NCI-H187 (cell line): ENCODE data around the gene WWP2.
"Not testable (repeated sequence)": the region's sequence is repeated elsewhere in the genome, so short reads cannot be mapped to it uniquely, and the experiment has no call there.

ENCODE experiments used
- DNase-seq, 2 experiments: peaks; one replicate each; lab custom pipeline; 2025; lab: John Stamatoyannopoulos, UW

WWP2 gene

DNA sequence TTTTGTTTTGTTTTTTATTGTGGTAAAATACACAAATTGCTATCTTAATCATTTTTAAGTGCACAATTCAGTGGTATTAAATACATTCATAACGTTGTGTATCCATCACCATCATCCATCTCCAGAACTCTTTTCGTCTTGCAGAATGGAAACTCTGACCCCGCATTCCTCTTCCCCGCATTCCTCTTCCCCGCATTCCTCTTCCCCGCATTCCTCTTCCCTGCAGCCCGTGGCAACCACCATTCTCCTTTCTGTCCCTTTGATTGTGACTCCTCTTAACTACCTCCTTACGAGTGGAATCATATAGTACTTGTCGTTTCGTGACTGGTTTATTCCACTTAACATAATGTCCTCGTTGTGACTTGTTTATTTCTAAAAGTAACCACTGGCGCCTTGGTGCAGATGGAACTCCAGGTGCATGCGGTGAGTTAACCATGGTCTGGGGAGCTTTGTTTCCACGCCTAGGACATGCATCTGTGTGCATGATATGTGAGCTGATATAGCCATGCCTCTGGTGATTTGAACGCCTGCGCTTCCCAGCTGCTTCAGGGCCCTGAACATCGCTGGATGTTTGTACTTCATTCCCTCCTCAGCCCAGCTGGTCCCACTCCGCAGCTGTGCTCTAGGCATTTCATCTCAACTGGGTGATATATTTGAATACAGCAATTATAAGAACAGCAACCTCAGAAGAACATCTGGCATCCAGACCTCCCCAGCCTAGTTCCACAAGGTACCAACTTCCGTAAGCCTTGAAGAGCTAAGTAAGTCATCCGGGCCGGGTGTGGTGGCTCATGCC, 181.3 kb downstream of the WWP2 start:
- DNase-seq: not testable (repeated sequence)

DNA sequence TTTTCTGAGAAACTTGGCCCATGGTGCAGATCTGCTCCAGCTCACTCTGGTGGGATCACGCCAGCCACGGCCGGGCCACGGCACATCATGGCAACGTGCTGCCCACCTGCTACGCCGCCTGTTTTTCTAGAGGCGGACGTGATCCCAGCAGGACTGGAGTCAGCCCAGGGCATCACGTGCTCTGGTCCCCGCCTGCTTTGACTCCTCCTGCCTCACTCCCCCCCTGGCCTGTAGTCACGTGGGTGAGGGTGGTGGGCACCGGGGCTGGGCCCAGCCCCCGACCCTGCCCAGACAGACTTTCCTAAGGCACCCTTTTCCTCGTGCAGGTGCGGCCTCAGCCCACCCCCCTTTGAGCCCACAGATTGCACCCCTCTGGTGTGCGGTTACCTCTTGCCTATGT, 188.3 kb downstream of the WWP2 start:
- DNase-seq: not testable (repeated sequence)

DNA sequence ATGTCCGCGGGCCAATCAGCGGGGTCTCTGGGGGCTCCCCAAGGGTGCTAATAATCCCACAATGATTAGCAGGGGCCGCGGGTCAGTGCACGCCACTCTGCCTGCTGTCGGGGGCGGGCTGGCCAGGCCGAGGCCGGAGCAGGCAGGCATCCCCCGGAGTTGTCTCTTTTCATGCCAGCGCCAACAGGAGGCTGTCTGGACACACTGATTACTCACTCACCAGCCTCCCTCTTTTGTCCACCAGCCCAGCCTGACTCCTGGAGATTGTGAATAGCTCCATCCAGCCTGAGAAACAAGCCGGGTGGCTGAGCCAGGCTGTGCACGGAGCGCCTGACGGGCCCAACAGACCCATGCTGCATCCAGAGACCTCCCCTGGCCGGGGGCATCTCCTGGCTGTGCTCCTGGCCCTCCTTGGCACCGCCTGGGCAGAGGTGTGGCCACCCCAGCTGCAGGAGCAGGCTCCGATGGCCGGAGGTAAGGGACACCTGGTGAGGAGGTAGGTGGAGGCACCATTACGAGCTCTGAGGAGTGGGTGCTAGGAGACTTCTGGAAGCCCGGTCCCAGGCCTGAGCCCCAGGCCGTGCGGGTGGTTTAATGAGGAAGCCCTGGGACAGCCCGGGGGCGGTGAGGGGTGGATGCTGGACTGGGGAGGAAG, 189.0 kb downstream of the WWP2 start, which contains the start of gene CLEC18A:
Gene CLEC18A, plus strand, starts transcription at position 318 of the 655 bp plus-strand sequence. Its CDS starts 33 bp downstream, at position 351.
- DNase-seq: not testable (repeated sequence)

DNA sequence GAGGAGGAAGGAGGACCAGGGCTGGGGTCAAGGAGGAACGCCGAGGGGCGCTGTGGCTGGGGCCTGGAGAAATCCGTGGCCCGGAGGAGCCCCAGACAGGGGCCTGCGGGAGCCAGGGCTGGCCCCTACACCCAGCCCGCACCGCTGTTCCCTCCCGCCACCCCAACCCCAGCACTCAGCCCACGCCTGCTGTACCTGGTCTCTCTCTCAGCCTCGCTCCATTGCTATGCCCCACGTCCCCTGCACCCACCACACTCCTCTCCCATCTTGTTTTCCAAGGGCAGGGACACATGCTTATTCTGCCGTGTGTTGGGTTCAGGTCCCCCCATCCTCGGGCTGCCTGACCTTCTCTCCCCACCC, 189.5 kb downstream of the WWP2 start:
- DNase-seq: not testable (repeated sequence)

DNA sequence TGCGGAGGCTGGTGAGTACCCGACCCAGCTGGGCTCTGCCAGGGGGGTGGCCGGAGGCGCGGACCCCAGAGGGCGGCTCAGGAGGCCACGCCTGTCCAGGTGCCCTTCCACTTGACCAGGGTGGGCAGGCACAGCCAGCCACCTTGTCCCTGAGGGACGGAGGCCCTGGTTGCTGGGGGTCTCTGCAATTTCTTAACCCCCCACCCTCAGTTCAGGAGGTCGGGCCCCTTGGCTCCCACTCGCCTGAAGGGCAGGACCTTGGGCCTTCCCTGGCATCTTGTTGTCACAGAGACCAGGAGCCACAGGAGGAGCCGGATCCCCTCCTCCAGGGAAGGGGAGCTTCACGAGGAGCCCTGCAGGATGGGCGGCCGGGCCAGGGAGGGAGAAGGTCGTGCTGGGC, 190.0 kb downstream of the WWP2 start:
- not testable (repeated sequence) for DNase-seq

DNA sequence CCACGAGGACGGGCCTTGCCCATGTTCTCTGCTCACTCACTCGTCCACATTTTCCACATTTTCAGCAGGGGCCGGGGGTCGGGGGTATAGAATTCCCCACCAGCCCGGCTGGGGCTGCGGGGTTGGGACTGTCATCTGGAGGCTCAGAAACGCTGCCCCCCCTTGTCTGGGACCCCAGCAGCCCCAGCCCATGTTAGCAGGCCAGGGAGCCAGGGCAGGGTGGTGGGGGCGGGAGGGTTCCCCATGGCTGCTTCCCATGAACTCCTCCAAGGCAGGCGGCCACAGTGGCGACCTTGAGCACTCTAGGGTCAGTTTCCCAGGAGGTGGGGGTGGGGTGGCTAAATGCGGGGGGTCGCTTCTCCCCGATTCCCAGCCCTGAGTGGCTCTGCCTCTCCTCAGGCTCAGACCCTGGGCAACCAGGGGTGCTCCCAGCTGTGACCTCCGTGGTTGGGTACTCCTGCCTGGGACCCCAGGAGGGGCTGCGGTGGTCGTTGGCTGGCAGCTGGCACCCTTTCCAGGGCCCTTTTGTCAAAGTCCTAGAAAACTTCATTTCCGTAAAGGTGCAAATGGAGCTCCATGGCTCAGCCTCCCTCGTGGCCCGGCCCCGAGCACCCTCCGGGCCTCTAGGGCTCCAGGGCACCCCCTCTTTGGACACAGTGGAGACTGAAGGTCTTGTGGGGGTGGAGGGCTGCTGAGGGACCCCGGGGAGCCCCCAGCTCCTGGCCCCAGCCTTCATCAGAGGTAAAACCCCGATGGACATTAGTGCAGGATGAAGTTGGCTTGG, 190.6 kb downstream of the WWP2 start:
- DNase-seq: not testable (repeated sequence)

DNA sequence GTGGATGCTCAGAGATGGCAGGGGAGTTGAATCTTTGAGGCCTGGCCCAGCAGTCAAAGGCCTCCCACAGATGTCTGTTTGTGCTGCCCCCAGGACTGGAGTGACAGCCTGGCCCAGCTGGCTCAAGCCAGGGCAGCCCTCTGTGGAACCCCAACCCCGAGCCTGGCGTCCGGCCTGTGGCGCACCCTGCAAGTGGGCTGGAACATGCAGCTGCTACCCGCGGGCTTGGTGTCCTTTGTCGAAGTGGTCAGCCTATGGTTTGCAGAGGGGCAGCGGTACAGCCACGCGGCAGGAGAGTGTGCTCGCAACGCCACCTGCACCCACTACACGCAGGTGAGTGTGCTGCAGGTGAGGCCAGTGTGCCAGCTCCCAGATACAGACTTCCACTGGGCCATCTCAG, 192.1 kb downstream of the WWP2 start:
- DNase-seq: not testable (repeated sequence)

DNA sequence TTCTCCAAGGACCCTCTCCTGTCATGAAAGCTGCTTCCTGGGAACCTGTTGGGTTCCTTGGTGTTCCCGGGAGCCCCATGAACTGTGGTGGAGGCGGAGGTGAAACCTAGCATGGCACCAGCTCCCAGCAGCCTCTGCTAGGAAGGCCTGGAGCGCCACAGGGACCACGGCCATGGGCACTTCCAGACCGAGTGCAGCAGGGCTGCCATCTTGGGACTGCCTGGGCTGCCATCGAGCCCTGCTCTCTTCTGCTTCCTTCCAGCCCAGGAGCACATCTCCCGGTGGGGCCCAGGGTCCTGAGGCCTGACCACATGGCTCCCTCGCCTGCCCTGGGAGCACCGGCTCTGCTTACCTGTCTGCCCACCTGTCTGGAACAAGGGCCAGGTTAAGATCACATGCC, 201.2 kb downstream of the WWP2 start:
- DNase-seq: not testable (repeated sequence)

DNA sequence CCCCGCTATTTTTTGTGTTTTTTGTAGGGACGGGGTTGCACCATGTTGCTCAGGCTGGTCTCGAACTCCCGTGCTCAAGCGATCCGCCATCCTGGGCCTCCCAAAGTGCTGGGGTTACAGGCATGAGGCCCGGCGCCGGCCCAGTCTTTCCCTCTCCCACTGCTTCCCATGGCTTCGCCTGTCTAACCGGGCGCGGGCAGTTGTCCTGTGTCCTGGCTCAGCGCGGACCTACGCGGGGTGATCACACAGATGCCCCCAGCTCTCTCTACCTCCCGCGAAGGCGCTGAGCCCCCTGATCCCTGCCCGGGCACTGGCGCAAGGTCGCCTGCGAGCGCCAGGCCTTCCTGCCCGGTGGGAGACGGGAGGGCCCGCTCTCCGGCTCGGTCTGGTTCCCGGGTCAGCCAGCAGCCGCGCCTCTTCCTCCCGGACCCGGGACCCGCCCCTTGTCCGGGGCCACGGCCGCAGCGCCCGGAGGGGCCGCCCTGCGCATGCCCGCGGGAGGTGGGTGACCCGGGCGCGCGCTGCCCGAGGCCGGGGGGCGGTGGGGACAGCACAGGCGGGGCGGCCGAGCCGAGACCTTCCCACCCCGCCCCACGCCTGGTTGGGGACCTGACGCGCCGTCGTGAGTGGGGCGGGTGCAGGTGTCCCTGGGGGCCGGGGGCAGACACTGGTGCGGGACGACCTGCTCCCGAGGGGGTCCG, 203.0 kb downstream of the WWP2 start:
- not testable (repeated sequence) for DNase-seq

DNA sequence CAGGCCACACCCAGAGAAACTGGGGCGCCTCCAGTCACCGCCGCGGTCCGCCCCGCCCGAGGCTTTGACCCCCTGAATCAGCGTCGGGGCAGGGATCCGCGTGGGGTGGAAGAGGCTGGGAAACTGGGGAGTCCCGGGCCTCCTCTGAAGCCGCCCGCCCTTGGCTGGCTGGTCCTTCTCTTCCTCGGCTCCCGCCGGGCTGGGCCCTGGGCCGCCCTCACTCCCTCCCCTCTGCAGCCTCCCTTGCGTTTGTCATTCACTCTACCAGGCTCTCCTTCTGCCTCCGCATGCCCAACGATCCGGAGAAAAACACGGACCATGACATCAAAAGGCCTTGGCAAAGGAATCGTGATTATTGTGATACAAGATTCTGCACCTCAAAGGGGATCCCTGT, 203.5 kb downstream of the WWP2 start:
- DNase-seq: not testable (repeated sequence)

DNA sequence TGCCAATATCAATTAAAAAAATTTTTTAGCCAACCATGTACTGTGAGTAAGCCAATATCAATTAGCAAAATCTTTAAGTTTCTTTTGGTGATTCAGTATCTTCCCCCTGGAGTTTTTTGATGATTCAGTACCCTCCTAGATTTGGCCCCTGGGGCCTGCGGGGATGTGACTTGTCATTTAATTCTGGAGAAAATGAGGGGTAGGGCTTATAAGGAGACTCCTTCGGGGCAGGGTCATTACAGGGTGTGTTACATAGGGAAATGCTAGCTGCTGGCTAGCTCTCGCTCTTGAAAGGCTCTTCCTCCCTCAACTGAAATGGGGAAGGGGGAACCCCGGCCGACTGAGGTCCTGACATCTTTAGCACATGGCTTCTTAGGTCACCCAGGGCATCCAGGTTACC, 205.6 kb downstream of the WWP2 start:
- DNase-seq: not testable (repeated sequence)

DNA sequence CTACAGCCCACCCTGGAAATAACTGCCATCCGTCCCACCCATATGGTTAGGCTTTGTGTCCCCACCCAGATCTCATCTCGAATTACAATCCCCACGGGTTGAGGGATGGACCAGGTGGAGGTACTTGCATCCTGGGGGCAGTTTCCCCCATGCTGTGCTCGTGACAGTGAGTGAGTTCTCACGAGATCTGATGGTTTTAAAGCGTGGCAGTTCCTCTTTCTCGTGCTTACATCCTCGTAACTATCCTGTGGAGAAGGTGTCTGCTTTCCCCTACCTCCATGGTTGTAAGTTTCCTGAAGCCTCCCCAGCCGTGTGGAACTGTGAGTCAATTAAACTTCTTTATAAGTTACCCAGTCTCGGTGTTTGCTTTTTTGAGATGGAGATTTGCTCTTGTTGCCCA, 206.0 kb downstream of the WWP2 start:
- DNase-seq: not testable (repeated sequence)

DNA sequence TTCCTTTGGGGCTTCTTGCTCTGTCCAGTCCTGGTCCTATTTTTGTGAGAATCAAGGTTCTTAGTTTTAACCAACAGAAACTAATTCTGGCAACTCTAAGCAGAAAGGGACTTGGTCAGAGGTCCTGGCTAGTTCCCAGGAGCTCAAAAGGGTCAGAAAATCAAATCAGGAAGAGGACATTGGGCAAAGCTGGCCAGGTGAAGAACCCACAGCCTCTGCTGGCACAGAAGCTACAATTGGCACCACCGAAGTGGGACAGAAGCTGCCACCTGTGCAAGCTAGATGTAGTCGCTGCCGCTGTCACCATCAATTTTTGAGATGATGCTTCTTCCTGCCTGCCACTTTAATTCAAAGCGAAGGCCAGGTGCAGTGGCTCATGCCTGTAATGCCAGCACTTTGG, 207.5 kb downstream of the WWP2 start:
- not testable (repeated sequence) for DNase-seq

DNA sequence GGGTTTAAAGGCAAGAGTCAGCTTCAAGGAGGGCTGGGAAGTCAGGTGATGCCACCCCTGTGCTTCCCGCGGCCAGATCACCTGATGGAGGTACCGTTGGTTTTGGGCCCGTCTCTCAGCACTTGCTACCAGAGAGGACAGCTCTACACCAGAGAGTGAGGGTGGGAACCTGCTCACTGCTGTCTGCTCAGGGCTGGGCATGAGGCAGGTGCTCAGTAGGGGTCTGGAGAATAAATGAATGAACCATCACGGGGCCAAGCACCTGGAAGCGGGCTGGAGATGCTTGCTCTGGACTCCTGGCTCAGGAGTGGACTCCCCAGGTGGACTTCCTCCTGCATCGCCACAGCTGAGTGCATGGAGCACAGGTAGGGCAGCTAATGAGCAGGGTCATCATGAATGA, 210.0 kb downstream of the WWP2 start:
- not testable (repeated sequence) for DNase-seq

DNA sequence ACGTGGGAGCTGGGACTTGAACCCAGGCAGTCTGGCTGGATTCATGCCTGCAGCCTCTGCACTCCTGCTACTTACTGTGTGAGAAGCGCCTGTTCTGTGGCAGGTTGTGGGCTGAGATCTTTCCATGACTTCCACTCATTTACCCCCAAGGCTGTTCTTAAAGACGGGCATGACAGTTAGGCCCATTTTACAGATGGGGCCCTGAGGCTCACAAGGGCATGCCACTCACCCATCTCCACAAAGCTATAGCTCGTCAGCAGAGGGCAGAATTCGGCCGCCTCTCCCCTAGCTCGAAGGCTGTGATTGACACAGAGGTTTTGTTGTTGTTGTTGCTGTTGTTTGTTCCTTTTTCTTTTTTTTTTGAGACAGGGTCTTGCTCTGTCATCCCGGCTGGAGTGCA, 210.8 kb downstream of the WWP2 start:
- not testable (repeated sequence) for DNase-seq

DNA sequence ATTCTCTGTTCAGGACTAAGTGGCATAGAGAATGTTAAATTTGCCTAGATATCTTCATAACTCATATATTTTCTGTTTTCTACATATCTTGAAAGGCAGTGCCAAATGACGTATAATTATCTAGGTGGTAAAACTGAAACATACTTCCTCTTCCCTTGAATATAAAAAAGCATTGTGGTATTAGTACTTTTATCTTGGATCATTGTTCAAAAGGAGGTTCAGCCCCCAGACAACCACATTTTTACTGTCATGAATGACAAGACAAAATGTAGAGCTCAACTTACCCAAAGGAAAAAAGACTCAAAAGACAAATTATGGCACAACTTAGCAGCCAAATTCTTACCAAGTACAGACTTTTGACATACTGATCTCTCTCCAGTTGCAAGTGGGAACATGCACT, 223.1 kb downstream of the WWP2 start:
- not testable (repeated sequence) for DNase-seq
